NT2/D1 (cell line): Measurements from ENCODE around the gene JARID2.

Source experiments
- SUZ12 ChIP-seq: IDR thresholded peaks from 2 replicates; pipeline ENCODE4 v1.6.1; 2011; ENCODE audit not compliant: insufficient read length, insufficient read depth; ENCODE audit errors: extremely low read depth
- YY1 ChIP-seq: IDR thresholded peaks from 2 replicates; pipeline ENCODE4 v1.6.1; 2011; ENCODE audit not compliant: insufficient read length, insufficient read depth
- ZNF274 ChIP-seq: IDR thresholded peaks from 2 replicates; pipeline ENCODE4 v1.6.1; 2011; ENCODE audit warnings: mild to moderate bottlenecking, low read depth, low read length

DNA sequence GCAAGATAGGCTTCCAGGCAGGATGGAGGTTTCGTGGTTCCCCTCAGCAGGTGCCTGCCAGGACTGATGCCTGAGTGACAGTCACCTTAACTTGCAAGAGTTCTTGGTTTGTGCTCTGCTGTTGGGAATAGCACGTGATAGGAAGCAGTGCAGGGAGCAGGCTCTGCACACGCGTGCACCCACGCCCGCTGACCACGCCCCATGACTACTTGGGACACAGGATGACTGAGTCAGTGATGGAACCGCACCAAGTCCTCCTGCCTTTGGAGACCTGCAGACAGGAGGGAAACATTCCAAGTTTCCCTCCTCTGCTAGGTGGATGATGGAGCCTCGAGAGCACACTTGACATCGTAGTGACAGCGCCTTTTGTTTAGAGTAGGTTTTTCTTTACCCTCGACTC, 252.8 kb downstream of the JARID2 start:
- TF ChIP-seq SUZ12: no peak
- TF ChIP-seq ZNF274: no peak
- TF ChIP-seq YY1: no peak
